H9 (cell line): Measurements from ENCODE around the gene COL4A6. TPM values are rescaled to one million over a fixed set of nuclear protein-coding genes. Genes with fewer than 3 reads are reported as not detected.

ENCODE experiments used
- DNase-seq: peaks from one replicate; pipeline ENCODE4 v3.0.0-alpha.2; 2017
- H2AFZ ChIP-seq: one replicate; pipeline ENCODE4 v1.6.1; 2013; ENCODE audit warnings: mild to moderate bottlenecking, low read length, control low read depth, moderate library complexity
- H2AK5ac ChIP-seq: 2 replicates; pipeline ENCODE4 v1.6.1; 2013; ENCODE audit warnings: low read length, control low read depth, mixed read lengths; ENCODE audit not compliant: insufficient read length
- H2BK120ac ChIP-seq: one replicate; pipeline ENCODE4 v1.6.1; 2013; ENCODE audit warnings: low read depth, mild to moderate bottlenecking, low read length, control low read depth, inconsistent platforms; ENCODE audit not compliant: poor library complexity, severe bottlenecking
- H2BK12ac ChIP-seq: 2 replicates; pipeline ENCODE4 v1.6.1; 2013; ENCODE audit warnings: low read length, control low read depth, mixed read lengths, low read depth; ENCODE audit not compliant: insufficient read length
- H2BK15ac ChIP-seq: 2 replicates; pipeline ENCODE4 v1.6.1; 2013; ENCODE audit warnings: low read depth, low read length, control low read depth
- H2BK20ac ChIP-seq: one replicate; pipeline ENCODE4 v1.6.1; 2013; ENCODE audit warnings: low read depth, mild to moderate bottlenecking, low read length, control low read depth, inconsistent platforms; ENCODE audit not compliant: poor library complexity, severe bottlenecking
- H2BK5ac ChIP-seq: 2 replicates; pipeline ENCODE4 v1.6.1; 2013; ENCODE audit warnings: low read length, control low read depth, mixed read lengths; ENCODE audit not compliant: insufficient read length
- H3K14ac ChIP-seq: 2 replicates; pipeline ENCODE4 v1.6.1; 2013; ENCODE audit warnings: low read length, control low read depth; ENCODE audit not compliant: insufficient read depth
- H3K18ac ChIP-seq: 2 replicates; pipeline ENCODE4 v1.6.1; 2013; ENCODE audit warnings: low read depth, mild to moderate bottlenecking, mixed read lengths, low read length, control low read depth; ENCODE audit not compliant: insufficient read length
- H3K23ac ChIP-seq: 2 replicates; pipeline ENCODE4 v1.6.1; 2013; ENCODE audit warnings: low read length, control low read depth, mixed read lengths, low read depth; ENCODE audit not compliant: insufficient read length
- H3K23me2 ChIP-seq: 2 replicates; pipeline ENCODE4 v1.6.1; 2013; ENCODE audit warnings: low read depth, mild to moderate bottlenecking, mixed read lengths, low read length, control low read depth; ENCODE audit not compliant: insufficient read length, poor library complexity, severe bottlenecking
- H3K27ac ChIP-seq: 2 replicates; pipeline ENCODE4 v1.5.1; 2013; ENCODE audit warnings: low read length, control low read depth, mixed read lengths, low read depth; ENCODE audit not compliant: insufficient read length
- H3K27me3 ChIP-seq: 2 replicates; pipeline ENCODE4 v1.6.1; 2013; ENCODE audit warnings: low read length, control low read depth, inconsistent platforms; ENCODE audit not compliant: insufficient read depth
- H3K4ac ChIP-seq: 2 replicates; pipeline ENCODE4 v1.6.1; 2013; ENCODE audit warnings: low read depth, mild to moderate bottlenecking, control low read depth, inconsistent platforms, low read length, moderate library complexity
- H3K4me1 ChIP-seq: 2 replicates; pipeline ENCODE4 v1.6.1; 2013; ENCODE audit warnings: low read length, control low read depth, inconsistent platforms; ENCODE audit not compliant: insufficient read depth
- H3K4me2 ChIP-seq: 2 replicates; pipeline ENCODE4 v1.6.1; 2013; ENCODE audit warnings: low read length, control low read depth, mixed read lengths; ENCODE audit not compliant: insufficient read length, insufficient read depth
- H3K56ac ChIP-seq: 2 replicates; pipeline ENCODE4 v1.6.1; 2013; ENCODE audit warnings: low read depth, mild to moderate bottlenecking, mixed read lengths, low read length, control low read depth; ENCODE audit not compliant: insufficient read length
- H3K79me1 ChIP-seq: 2 replicates; pipeline ENCODE4 v1.6.1; 2013; ENCODE audit warnings: low read depth, mild to moderate bottlenecking, moderate library complexity, low read length, control low read depth, inconsistent platforms; ENCODE audit not compliant: insufficient read depth, poor library complexity, severe bottlenecking
- H3K79me2 ChIP-seq: 2 replicates; pipeline ENCODE4 v1.6.1; 2013; ENCODE audit warnings: low read length, control low read depth, inconsistent platforms; ENCODE audit not compliant: insufficient read depth
- H3K9ac ChIP-seq: 2 replicates; pipeline ENCODE4 v1.6.1; 2013; ENCODE audit warnings: low read length, control low read depth, mixed read lengths; ENCODE audit not compliant: insufficient read length; ENCODE audit errors: extremely low read depth
- H3K9me3 ChIP-seq: one replicate; pipeline ENCODE4 v1.6.1; 2013; ENCODE audit warnings: low read depth, low read length, inconsistent platforms; ENCODE audit not compliant: control insufficient read depth
- H3T11ph ChIP-seq: one replicate; pipeline ENCODE4 v1.6.1; 2013; ENCODE audit warnings: mild to moderate bottlenecking, low read length, control low read depth, inconsistent platforms
- H4K20me1 ChIP-seq: one replicate; pipeline ENCODE4 v1.6.1; 2013; ENCODE audit not compliant: control insufficient read depth, insufficient read length, insufficient read depth
- H4K5ac ChIP-seq: 2 replicates; pipeline ENCODE4 v1.6.1; 2013; ENCODE audit warnings: low read depth, mild to moderate bottlenecking, mixed read lengths, low read length, control low read depth; ENCODE audit not compliant: insufficient read length
- H4K8ac ChIP-seq: replicated peaks from 2 replicates; pipeline ENCODE4 v1.6.1; 2013; ENCODE audit warnings: low read length, control low read depth, mixed read lengths, low read depth; ENCODE audit not compliant: insufficient read length
- H4K91ac ChIP-seq: 2 replicates; pipeline ENCODE4 v1.6.1; 2013; ENCODE audit warnings: low read depth, mild to moderate bottlenecking, moderate library complexity, mixed read lengths, low read length, control low read depth; ENCODE audit not compliant: insufficient read length
- H3K27ac Mint-ChIP-seq, 3 experiments: 2 replicates in 2 of 3; 3 replicates in 1 of 3; pipeline ENCODE4 v1.8.0; 2020 to 2021; ENCODE audit warnings: mixed read lengths in 3 of 3, mild to moderate bottlenecking in 1 of 3, moderate library complexity in 1 of 3
- H3K27me3 Mint-ChIP-seq: 2 replicates; pipeline ENCODE4 v1.8.0; 2021; ENCODE audit warnings: low read depth, mild to moderate bottlenecking, moderate library complexity, mixed read lengths
- H3K36me3 Mint-ChIP-seq, 3 experiments: 2 replicates in 2 of 3; 3 replicates in 1 of 3; pipeline ENCODE4 v1.8.0; 2020 to 2021; ENCODE audit warnings: low read depth in 3 of 3, mixed read lengths in 3 of 3; ENCODE audit not compliant: insufficient read depth in 1 of 3
- H3K4me1 Mint-ChIP-seq, 2 experiments: 2 replicates each; pipeline ENCODE4 v1.8.0; 2020; ENCODE audit warnings: mixed read lengths in 2 of 2
- H3K4me3 Mint-ChIP-seq, 2 experiments: 2 replicates in 1 of 2; 3 replicates in 1 of 2; pipeline ENCODE4 v1.8.0; 2020 to 2021; ENCODE audit warnings: mild to moderate bottlenecking in 2 of 2, mixed read lengths in 2 of 2, moderate library complexity in 1 of 2
- H3K9me3 Mint-ChIP-seq, 2 experiments: 2 replicates in 1 of 2; 3 replicates in 1 of 2; pipeline ENCODE4 v1.8.0; 2020; ENCODE audit warnings: mild to moderate bottlenecking in 2 of 2, mixed read lengths in 2 of 2, moderate library complexity in 1 of 2
- WGBS: extraction: QIAGEN DNeasy Blood & Tissue Kit; methylation state at CpG from one replicate; pipeline ENCODE4 v1.1.7; 2013; ENCODE audit warnings: missing lambda C conversion rate, low lambda C conversion rate, mixed read lengths; ENCODE audit not compliant: insufficient read length; ENCODE audit errors: extremely low coverage; 5-methylcytosine and 5-hydroxymethylcytosine counted together
- total RNA-seq: library from RNA; stranded (reverse); gene quantifications from 2 replicates; pipeline ENCODE4 v1.2.1, GENCODE V29; 2021
- TF ChIP-seq, protein P1 (sequence below): fragments of 200-600 bp; sonication (generic); conservative IDR thresholded peaks from 3 replicates; pipeline ENCODE4 v1.8.0; 2021; ENCODE audit warnings: antibody characterized with exemption, mild to moderate bottlenecking

The COL4A6 gene
- total RNA-seq, 1 experiment from 2014 or later = 16.7 TPM

DNA sequence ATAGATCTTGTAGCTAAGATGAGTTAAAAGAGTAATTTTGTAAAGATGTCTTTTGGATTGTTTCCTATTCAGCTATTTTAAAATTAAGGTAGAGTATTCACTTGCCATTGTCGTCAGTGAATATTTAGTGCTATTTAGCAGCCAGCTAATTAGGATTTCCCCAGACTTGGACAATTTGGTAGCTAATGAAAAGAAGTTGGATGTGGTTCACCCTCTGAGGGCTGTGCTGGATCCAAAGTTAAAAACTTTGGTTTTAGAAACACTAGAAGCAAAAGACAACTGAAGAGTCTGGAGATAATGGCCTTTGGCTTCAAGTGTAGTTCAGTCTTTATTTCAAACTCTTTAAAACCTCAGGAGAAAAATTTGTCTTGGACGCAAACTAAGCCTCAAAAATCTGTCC, 305.3 kb downstream of the COL4A6 start:
- no peak overlapping the region for H3K4me3 Mint-ChIP-seq
- Histone ChIP-seq H3K4ac (no peak overlapping the region), H3K14ac (no peak overlapping the region), H3K27me3 (no peaks in the 10 kb centered on the region; the same call in 1 of the 2 replicates), H3K23ac (no peak overlapping the region), H2AFZ (no peak overlapping the region), H4K5ac (no peak overlapping the region), H2BK5ac (no peak overlapping the region), H3T11ph (no peak overlapping the region), H3K4me2 (no peak overlapping the region), H3K4me1 (no peaks in the 10 kb centered on the region), H3K79me2 (no peaks in the 10 kb centered on the region), H4K20me1 (no peaks in the 10 kb centered on the region), H2BK20ac (no peak overlapping the region), H3K56ac (no peak overlapping the region), H3K9ac (no peak overlapping the region), H3K27ac (no peak overlapping the region), H4K91ac (no peak overlapping the region), H3K9me3 (no peaks in the 10 kb centered on the region), H2BK15ac (no peak overlapping the region), H3K23me2 (no peaks in the 10 kb centered on the region), H3K79me1 (no peaks in the 10 kb centered on the region), H2BK120ac (no peak overlapping the region), H4K8ac (no peak overlapping the region), H2BK12ac (no peak overlapping the region), H2AK5ac (no peak overlapping the region), H3K18ac (no peak overlapping the region)
- H3K27me3 Mint-ChIP-seq = no peaks in the 10 kb centered on the region; the same call in 1 of the 2 replicates
- no peak overlapping the region for H3K27ac Mint-ChIP-seq
- no peaks in the 10 kb centered on the region; a peak in 2 of 7 replicates for H3K36me3 Mint-ChIP-seq
- TF ChIP-seq, protein P1, sequence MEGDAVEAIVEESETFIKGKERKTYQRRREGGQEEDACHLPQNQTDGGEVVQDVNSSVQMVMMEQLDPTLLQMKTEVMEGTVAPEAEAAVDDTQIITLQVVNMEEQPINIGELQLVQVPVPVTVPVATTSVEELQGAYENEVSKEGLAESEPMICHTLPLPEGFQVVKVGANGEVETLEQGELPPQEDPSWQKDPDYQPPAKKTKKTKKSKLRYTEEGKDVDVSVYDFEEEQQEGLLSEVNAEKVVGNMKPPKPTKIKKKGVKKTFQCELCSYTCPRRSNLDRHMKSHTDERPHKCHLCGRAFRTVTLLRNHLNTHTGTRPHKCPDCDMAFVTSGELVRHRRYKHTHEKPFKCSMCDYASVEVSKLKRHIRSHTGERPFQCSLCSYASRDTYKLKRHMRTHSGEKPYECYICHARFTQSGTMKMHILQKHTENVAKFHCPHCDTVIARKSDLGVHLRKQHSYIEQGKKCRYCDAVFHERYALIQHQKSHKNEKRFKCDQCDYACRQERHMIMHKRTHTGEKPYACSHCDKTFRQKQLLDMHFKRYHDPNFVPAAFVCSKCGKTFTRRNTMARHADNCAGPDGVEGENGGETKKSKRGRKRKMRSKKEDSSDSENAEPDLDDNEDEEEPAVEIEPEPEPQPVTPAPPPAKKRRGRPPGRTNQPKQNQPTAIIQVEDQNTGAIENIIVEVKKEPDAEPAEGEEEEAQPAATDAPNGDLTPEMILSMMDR = no peak
- H3K9me3 Mint-ChIP-seq = no peaks in the 10 kb centered on the region
- H3K4me1 Mint-ChIP-seq = peaks cover 5 to 7% of the 10 kb centered on the region in 2 experiments
- no peak for DNase-seq
- WGBS = no CpG with 5 or more reads among the region's 2 CpGs
